Spleen (tissue), 11 donors: ENCODE measurements around the gene HSPB6. TPM values are rescaled to one million over a fixed set of nuclear protein-coding genes. Genes with fewer than 3 reads are reported as not detected.

Source experiments
- DNase-seq: peaks from one replicate; pipeline ENCODE4 v3.0.0-alpha.2; 2020
- H3K27ac ChIP-seq, 8 donors: fragments of 200-600 bp; sonication (generic) in 7 of 8; 1 replicate in 4 of 8; 2 replicates in 4 of 8; pipeline versions ENCODE4 v1.5.0 to v1.8.0; 2016 to 2021; ENCODE audit warnings: inconsistent platforms in 4 of 8, mild to moderate bottlenecking in 4 of 8, moderate library complexity in 1 of 8
- H3K27me3 ChIP-seq, 7 donors: fragments of 200-600 bp; sonication (generic) in 6 of 7; replicated peaks in 1 of 7; 1 replicate in 4 of 7; 2 replicates in 3 of 7; pipeline versions ENCODE4 v1.5.0 to v1.8.0; 2016 to 2021; ENCODE audit warnings: inconsistent platforms in 3 of 7, mild to moderate bottlenecking in 1 of 7
- H3K36me3 ChIP-seq, 6 donors: fragments of 200-600 bp; sonication (generic) in 5 of 6; 1 replicate in 4 of 6; 2 replicates in 2 of 6; pipeline versions ENCODE4 v1.5.0 to v1.8.0; 2016 to 2021; ENCODE audit warnings: inconsistent platforms in 2 of 6
- H3K4me1 ChIP-seq, 6 donors: fragments of 200-600 bp; sonication (generic) in 5 of 6; 1 replicate in 3 of 6; 2 replicates in 3 of 6; pipeline versions ENCODE4 v1.5.0 to v1.8.0; 2016 to 2021; ENCODE audit warnings: inconsistent platforms in 3 of 6
- H3K4me3 ChIP-seq, 8 donors: fragments of 200-600 bp; sonication (generic) in 7 of 8; 1 replicate in 4 of 8; 2 replicates in 4 of 8; pipeline versions ENCODE4 v1.5.0 to v1.8.0; 2016 to 2021; ENCODE audit warnings: inconsistent platforms in 4 of 8, mild to moderate bottlenecking in 4 of 8, moderate library complexity in 2 of 8
- H3K9me3 ChIP-seq, 8 donors: fragments of 200-600 bp; sonication (generic) in 7 of 8; 1 replicate in 4 of 8; 2 replicates in 4 of 8; pipeline versions ENCODE4 v1.5.0 to v1.8.0; 2016 to 2021; ENCODE audit warnings: inconsistent platforms in 4 of 8
- POLR2A ChIP-seq, 3 donors: fragments of 450-650 bp; IDR thresholded peaks; one replicate each; pipeline ENCODE4 v1.5.1; 2017; ENCODE audit warnings: antibody characterized with exemption in 3 of 3, mild to moderate bottlenecking in 1 of 3
- POLR2AphosphoS5 ChIP-seq, 3 donors: sonication (generic); formaldehyde crosslinking; IDR thresholded peaks; one replicate each; pipeline ENCODE4 v1.5.1; 2017; ENCODE audit warnings: antibody characterized with exemption in 3 of 3
- WGBS, 5 donors: extraction: QIAGEN DNeasy Blood & Tissue Kit in 3 of 5; methylation state at CpG; one replicate each; pipeline versions ENCODE4 v1.1.5 to v1.1.7; 2013 to 2018; 5-methylcytosine and 5-hydroxymethylcytosine counted together
- intact Hi-C: fragments of 100-400 bp; cut with DNase I; formaldehyde crosslinking; loops from one replicate; pipeline ENCODE4 v1.15.0; 2023; ENCODE audit warnings: low total_unique reads
- polyA plus RNA-seq, 3 donors: library from polyadenylated mRNA; stranded (reverse); fragments of 200-250 nt; gene quantifications; one replicate each; pipeline ENCODE4 v1.2.1, GENCODE V29; 2013
- total RNA-seq, 7 donors: library from RNA; depleted of rRNA in 3 of 7; stranded (reverse); fragments of >200 nt in 3 of 7; fragmentation: NEBNext Ultra II Directional in 4 of 7; extraction: Animal tissue kit (Norgen Biotek cat#: 25700) in 4 of 7; gene quantifications; one replicate each; pipeline versions ENCODE4 v1.1.0 to v1.2.1, GENCODE V29; 2016 to 2021
- TF ChIP-seq, protein P1 (sequence below), 11 experiments: fragments of 200-600 bp in 7 of 11; fragments of 450-650 bp in 4 of 11; sonication (generic) in 4 of 11; IDR thresholded peaks in 8 of 11; conservative IDR thresholded peaks in 3 of 11; 1 replicate in 7 of 11; 2 replicates in 4 of 11; pipeline versions ENCODE4 v1.4.0 to v1.8.0; 2016 to 2021; ENCODE audit warnings: antibody characterized with exemption in 11 of 11, inconsistent platforms in 4 of 11, mild to moderate bottlenecking in 1 of 11
- donor health status: healthy with polysubstance abuse.
- donor health status: DM: no; HTN: no; CAD: no; lungs with moderate emphysema.
- donor health status: DM: no; HTN: no; CAD: no.
- donor health status: Bipolar disorder and iron deficiency.
- donor health status: healthy.
- donor health status: DM: no; HTN: no; CAD: no.
- donor health status: DM: yes; HTN: yes; CAD: no.

Gene HSPB6
- total and polyA plus RNA-seq, 10 donors = 2.1 to 11.0 (median 4.4) TPM

DNA sequence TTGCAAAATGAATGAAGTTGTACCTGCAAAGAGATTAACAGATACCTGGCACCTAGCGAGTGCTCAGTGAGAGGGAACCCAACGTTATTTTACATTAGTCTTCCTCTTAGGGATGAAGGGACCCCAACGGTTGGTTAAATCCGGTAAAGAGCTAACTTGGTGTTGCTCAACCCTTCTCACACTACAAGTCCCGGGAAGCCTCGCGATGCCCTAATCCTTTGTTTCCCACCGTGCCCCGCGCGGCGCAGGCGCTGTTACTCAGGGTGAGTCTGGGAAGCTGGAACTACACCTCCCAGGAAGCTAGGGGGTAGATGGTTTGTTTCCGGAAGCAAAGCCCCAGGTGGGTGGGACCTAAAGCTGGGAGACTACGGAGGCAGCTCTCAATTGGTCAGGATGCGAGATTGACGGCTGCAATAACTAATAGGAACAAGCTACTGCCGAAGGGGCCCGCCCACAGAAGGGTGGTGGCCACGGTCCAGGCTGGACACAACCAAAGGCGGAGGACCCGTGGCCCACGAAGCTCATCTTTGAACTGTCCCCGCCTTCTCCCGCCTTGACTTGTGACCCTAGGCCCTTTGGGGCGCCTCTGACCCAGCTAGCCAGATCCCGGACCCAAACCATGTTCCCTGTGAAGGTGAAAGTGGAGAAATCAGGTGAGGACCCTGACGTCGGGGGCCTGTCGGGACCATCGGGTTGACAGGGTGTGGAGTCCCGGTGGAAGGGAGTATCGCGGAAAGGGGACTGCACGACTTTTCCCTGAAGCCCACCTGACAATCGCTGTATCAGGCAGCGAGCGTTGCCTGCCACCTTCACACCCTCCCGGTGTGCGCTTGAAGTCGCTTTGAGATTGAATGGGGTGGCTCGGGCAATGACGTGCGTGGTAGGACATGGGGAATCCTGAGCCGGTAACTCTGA is 8.5 kb downstream of the HSPB6 start, which contains the start of gene LIN37:
Gene LIN37 (plus strand): TSS at position 471 of the 915 bp plus-strand sequence. CDS start 149 bp downstream, at position 620.
- Histone ChIP-seq H3K9me3 (no peaks in the 10 kb centered on the region), H3K4me3 (peak within 1 kb of the TSS; percentile 77 to 99 (median 87)), H3K27ac (peak within 1 kb of the TSS; percentile 77 to 93 (median 88)), H3K36me3 (peaks cover 0 to 35% (median 18%) of the 10 kb centered on the region in 6 donors), H3K27me3 (no peaks in the 10 kb centered on the region), H3K4me1 (peaks cover 31 to 65% (median 51%) of the 10 kb centered on the region in 6 donors)
- TF ChIP-seq, protein P1, sequence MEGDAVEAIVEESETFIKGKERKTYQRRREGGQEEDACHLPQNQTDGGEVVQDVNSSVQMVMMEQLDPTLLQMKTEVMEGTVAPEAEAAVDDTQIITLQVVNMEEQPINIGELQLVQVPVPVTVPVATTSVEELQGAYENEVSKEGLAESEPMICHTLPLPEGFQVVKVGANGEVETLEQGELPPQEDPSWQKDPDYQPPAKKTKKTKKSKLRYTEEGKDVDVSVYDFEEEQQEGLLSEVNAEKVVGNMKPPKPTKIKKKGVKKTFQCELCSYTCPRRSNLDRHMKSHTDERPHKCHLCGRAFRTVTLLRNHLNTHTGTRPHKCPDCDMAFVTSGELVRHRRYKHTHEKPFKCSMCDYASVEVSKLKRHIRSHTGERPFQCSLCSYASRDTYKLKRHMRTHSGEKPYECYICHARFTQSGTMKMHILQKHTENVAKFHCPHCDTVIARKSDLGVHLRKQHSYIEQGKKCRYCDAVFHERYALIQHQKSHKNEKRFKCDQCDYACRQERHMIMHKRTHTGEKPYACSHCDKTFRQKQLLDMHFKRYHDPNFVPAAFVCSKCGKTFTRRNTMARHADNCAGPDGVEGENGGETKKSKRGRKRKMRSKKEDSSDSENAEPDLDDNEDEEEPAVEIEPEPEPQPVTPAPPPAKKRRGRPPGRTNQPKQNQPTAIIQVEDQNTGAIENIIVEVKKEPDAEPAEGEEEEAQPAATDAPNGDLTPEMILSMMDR (IDR thresholded peaks at IDR 0.05 in 8 of 11, conservative IDR thresholded peaks at IDR 0.05 in 3 of 11) = peak in 10 of 11 experiments; percentile 3 to 69 (median 49)
- TF ChIP-seq POLR2A (IDR thresholded peaks at IDR 0.05) = peak in 2 of 3 donors; percentile 34 to 66
- TF ChIP-seq POLR2AphosphoS5 (IDR thresholded peaks at IDR 0.05) = peak; percentile 89 to 96 (median 93)
- DNase-seq = peak; percentile 99
- intact Hi-C loops = no loop called here
- 1% methylated on average over 25 to 45 of the region's 45 CpGs for WGBS, 5 donors

DNA sequence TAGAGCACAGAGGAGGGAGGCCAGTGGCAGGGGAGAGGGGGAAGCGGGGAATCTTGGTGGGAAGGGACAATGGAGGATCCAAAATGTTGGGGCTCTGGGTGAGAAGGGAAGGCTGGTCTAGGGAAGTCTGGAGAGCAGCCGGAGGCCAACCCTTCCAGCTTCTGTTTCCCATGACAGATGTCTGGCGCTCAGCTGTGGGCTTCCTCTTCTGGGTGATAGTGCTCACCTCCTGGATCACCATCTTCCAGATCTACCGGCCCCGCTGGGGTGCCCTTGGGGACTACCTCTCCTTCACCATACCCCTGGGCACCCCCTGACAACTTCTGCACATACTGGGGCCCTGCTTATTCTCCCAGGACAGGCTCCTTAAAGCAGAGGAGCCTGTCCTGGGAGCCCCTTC is 10.3 kb downstream of the HSPB6 start:
- peaks cover 31 to 84% (median 68%) of the 10 kb centered on the region in 6 donors for H3K4me1 ChIP-seq
- H3K27ac ChIP-seq = peak overlapping the region in 4 of 8 donors; percentile 99 to 100 (median 100)
- DNase-seq = no peak
- H3K36me3 ChIP-seq = peaks cover 0 to 17% (median under 1%) of the 10 kb centered on the region in 6 donors
- TF ChIP-seq, protein P1 (IDR thresholded peaks at IDR 0.05 in 8 of 11, conservative IDR thresholded peaks at IDR 0.05 in 3 of 11) = no peak
- TF ChIP-seq POLR2AphosphoS5 (IDR thresholded peaks at IDR 0.05) (no peak), POLR2A (IDR thresholded peaks at IDR 0.05) (no peak)
- intact Hi-C loops = no loop called here
- no peaks in the 10 kb centered on the region for H3K9me3 ChIP-seq
- peak overlapping the region in 5 of 8 donors; percentile 39 to 82 (median 78) for H3K4me3 ChIP-seq
- WGBS, 5 donors = 69 to 95% (median 82%) methylated on average over 5 of the region's 5 CpGs
- no peaks in the 10 kb centered on the region for H3K27me3 ChIP-seq

DNA sequence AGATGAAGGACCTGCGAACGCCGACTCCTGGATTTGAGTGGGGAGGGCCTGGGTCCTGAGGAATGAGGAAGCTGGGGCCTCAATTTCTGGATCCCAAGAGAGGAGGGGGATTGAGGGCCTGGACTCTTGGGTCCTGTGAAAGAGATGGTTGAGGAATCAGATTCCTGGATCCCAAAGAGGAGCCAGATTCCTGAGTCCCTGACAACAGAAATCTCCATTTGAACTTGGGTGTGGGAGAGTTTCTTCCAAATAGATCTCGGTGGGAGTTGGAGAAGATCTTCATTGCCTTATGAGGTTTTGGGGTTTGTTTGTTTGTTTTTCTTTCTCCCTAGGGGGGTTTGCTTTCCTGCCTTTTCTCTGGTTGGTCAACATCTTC is 10.8 kb downstream of the HSPB6 start:
- H3K4me3 ChIP-seq = peak overlapping the region; percentile 39 to 85 (median 76)
- H3K4me1 ChIP-seq = peaks cover 31 to 88% (median 73%) of the 10 kb centered on the region in 6 donors
- WGBS, 5 donors = 1 to 26% (median 11%) methylated on average over 4 of the region's 4 CpGs
- no peak for TF ChIP-seq POLR2AphosphoS5 (IDR thresholded peaks at IDR 0.05)
- TF ChIP-seq, protein P1 (IDR thresholded peaks at IDR 0.05 in 8 of 11, conservative IDR thresholded peaks at IDR 0.05 in 3 of 11) = no peak
- no peak for TF ChIP-seq POLR2A (IDR thresholded peaks at IDR 0.05)
- H3K27ac ChIP-seq = peak overlapping the region; percentile 59 to 100 (median 100)
- intact Hi-C loops = no loop called here
- peaks cover 0 to 13% (median 0%) of the 10 kb centered on the region in 6 donors for H3K36me3 ChIP-seq
- H3K9me3 ChIP-seq = no peaks in the 10 kb centered on the region
- H3K27me3 ChIP-seq = no peaks in the 10 kb centered on the region
- DNase-seq = no peak
